Gastroesophageal sphincter (tissue), 3 donors: ENCODE measurements around the gene SEMA4D.

Experiments
- CTCF ChIP-seq, 4 experiments: fragments of 200-600 bp in 2 of 4; fragments of 450-650 bp in 2 of 4; sonication (generic) in 1 of 4; IDR thresholded peaks; one replicate each; pipeline ENCODE4 v1.5.1; 2017 to 2019; ENCODE audit warnings: antibody characterized with exemption in 4 of 4, mild to moderate bottlenecking in 2 of 4, moderate library complexity in 2 of 4
- POLR2A ChIP-seq, 2 donors: fragments of 450-650 bp; IDR thresholded peaks; one replicate each; pipeline ENCODE4 v1.6.1; 2017; ENCODE audit warnings: antibody characterized with exemption in 2 of 2, mild to moderate bottlenecking in 2 of 2, moderate library complexity in 1 of 2
- POLR2AphosphoS5 ChIP-seq: sonication (generic); formaldehyde crosslinking; IDR thresholded peaks from one replicate; pipeline ENCODE4 v1.6.1; 2017; ENCODE audit warnings: antibody characterized with exemption

- no peak for TF ChIP-seq CTCF (IDR thresholded peaks at IDR 0.05)
- TF ChIP-seq POLR2A (IDR thresholded peaks at IDR 0.05) = no peak
- no peak for TF ChIP-seq POLR2AphosphoS5
Observed at GRCh38 chr9:89532944-89533343, 35.0 kb upstream of the SEMA4D start.
